Measurements from ENCODE around the gene OR2T34. TPM values are rescaled to one million over a fixed set of nuclear protein-coding genes. Genes with fewer than 3 reads are reported as not detected.
"Not testable (repeated sequence)": the region's sequence is repeated elsewhere in the genome, so short reads cannot be mapped to it uniquely, and the experiment has no call there.

Gene OR2T34, protein sequence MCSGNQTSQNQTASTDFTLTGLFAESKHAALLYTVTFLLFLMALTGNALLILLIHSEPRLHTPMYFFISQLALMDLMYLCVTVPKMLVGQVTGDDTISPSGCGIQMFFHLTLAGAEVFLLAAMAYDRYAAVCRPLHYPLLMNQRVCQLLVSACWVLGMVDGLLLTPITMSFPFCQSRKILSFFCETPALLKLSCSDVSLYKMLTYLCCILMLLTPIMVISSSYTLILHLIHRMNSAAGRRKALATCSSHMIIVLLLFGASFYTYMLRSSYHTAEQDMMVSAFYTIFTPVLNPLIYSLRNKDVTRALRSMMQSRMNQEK
- not detected in 2 replicates for total RNA-seq (2014; rRNA removed; shearing (Covaris generic); ENCODE audit: low replicate concordance)

DNA sequence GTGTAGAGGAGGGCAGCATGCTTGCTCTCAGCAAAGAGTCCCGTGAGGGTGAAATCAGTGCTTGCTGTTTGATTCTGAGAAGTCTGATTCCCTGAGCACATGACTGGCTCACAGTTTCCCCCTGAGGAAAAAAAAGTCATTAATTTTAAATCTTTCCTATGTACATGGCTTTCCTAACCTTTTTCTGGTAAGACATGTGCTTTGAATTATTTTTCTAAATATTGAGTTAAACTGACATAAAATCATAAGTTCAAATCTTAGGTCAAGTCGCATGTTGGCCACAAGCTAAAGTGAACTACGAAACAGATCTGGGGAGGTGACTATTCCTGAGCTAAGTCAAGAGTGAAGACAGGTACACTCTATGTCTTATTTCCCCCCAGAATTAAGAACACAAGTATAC lies at the start of gene OR2T34:
Gene OR2T34 (minus strand): TSS at position 101 of the 400 bp plus-strand sequence. CDS start 0 bp downstream, at position 101.
- H2AFZ ChIP-seq (ENCODE audit: low read length); H3K27me3 ChIP-seq (ENCODE audit: low read length); H3K36me3 ChIP-seq (ENCODE audit: insufficient read depth, low read length); DNase-seq; H3K9me3 ChIP-seq (ENCODE audit: low read length); H3K4me1 ChIP-seq (ENCODE audit: low read length); H3K9me2 ChIP-seq (replicated peaks; ENCODE audit: insufficient read depth, low read length); H3K4me3 ChIP-seq (ENCODE audit: low read length); H4K20me1 ChIP-seq (ENCODE audit: insufficient read depth, low read depth, low read length); H3K4me2 ChIP-seq (ENCODE audit: low read depth, low read length, poor library complexity, severe bottlenecking); H3K79me2 ChIP-seq (ENCODE audit: low read length); H3K27ac ChIP-seq (ENCODE audit: low read length); H3K9ac ChIP-seq (ENCODE audit: low read length): not testable (repeated sequence)

DNA sequence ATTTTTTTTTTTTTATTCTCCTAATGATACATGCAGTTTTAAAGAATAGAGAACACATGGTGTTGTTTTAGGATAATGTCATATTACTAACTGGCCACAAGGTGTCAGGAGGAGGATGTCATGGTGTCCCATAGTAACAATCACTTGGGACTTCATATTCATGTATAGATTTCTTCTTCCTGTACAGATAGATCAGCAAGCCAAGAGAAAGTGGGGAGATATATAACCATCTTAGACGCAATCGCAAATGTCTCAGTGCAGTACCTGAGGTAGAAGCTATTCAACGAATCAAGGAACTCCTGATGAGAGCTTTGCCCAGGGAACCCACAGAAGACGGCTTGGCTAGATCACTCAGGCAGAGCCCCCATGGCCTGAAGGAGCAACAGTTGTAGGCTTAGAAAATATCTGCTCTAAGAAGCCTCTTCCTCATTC lies 48.0 kb upstream of the OR2T34 start:
- H3K9ac ChIP-seq (ENCODE audit: low read length) = no peak overlapping the region
- H4K20me1 ChIP-seq (ENCODE audit: insufficient read depth, low read depth, low read length) = no peaks in the 10 kb centered on the region
- no peak overlapping the region for H3K4me3 ChIP-seq (ENCODE audit: low read length)
- H3K79me2 ChIP-seq (ENCODE audit: low read length) = no peaks in the 10 kb centered on the region
- no peaks in the 10 kb centered on the region for H3K9me3 ChIP-seq (ENCODE audit: low read length)
- peak overlapping the region; percentile 39; the same call in 1 of the 2 replicates for H2AFZ ChIP-seq (ENCODE audit: low read length)
- H3K27me3 ChIP-seq (ENCODE audit: low read length) = no peaks in the 10 kb centered on the region
- H3K4me2 ChIP-seq (ENCODE audit: low read depth, low read length, poor library complexity, severe bottlenecking) = peak overlapping the region; percentile 53
- peaks cover 21% of the 10 kb centered on the region for H3K4me1 ChIP-seq (ENCODE audit: low read length)
- H3K27ac ChIP-seq (ENCODE audit: low read length) = no peak overlapping the region
- DNase-seq = peak; percentile 84
- H3K36me3 ChIP-seq (ENCODE audit: insufficient read depth, low read length) = no peaks in the 10 kb centered on the region
- H3K9me2 ChIP-seq (replicated peaks; ENCODE audit: insufficient read depth, low read length) = no peaks in the 10 kb centered on the region

DNA sequence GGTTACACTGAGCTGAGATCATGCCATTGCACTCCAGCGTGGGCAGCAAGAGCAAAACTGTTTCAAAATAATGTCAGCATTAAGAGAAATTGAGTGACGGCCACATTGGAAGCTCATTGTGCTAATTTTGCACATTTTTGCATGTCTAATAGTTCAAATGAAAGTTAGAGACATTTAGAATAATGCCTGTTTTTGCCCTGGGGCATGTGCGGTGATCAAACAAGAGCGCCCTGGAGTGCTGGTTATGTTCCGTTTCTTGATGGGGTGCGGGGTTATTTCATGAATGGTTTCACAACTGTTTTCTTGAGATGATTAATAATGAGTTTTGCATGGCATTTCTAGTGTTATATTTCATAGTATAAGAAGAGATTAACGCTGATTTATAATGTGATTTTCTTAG lies 47.2 kb upstream of the OR2T34 start:
- Histone ChIP-seq H4K20me1 (ENCODE audit: insufficient read depth, low read depth, low read length) (no peaks in the 10 kb centered on the region), H3K36me3 (ENCODE audit: insufficient read depth, low read length) (no peaks in the 10 kb centered on the region), H3K27ac (ENCODE audit: low read length) (no peak overlapping the region), H2AFZ (ENCODE audit: low read length) (0 out of 2 replicates have a peak overlapping the region, but pooled peaks have one; percentile 10), H3K4me2 (ENCODE audit: low read depth, low read length, poor library complexity, severe bottlenecking) (peak overlapping the region; percentile 53), H3K9ac (ENCODE audit: low read length) (no peak overlapping the region), H3K27me3 (ENCODE audit: low read length) (no peaks in the 10 kb centered on the region), H3K9me2 (replicated peaks; ENCODE audit: insufficient read depth, low read length) (no peaks in the 10 kb centered on the region), H3K9me3 (ENCODE audit: low read length) (no peaks in the 10 kb centered on the region), H3K4me1 (ENCODE audit: low read length) (peaks cover 21% of the 10 kb centered on the region), H3K79me2 (ENCODE audit: low read length) (no peaks in the 10 kb centered on the region), H3K4me3 (ENCODE audit: low read length) (no peak overlapping the region)
- peak; percentile 59 for DNase-seq

DNA sequence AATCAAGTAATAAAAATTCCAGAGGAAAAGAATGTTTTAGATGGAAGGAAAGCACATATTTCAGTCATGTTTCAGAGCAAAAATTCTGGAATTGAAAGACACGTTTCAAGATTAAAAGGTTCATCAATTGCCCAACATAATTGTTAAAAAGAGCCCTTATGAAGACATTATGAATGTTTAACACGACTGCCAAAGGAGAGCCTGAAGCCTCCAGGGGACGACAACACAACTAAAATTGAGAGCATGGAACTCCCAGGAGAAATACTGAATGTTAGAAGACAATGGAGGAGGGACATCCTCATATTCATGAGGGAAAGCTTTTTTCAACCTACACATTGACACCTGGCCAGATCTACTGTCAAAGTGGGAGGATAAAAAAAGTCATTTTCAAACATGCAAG lies 44.3 kb upstream of the OR2T34 start:
- Histone ChIP-seq H3K36me3 (ENCODE audit: insufficient read depth, low read length) (no peaks in the 10 kb centered on the region), H2AFZ (ENCODE audit: low read length) (no peak overlapping the region), H4K20me1 (ENCODE audit: insufficient read depth, low read depth, low read length) (no peaks in the 10 kb centered on the region), H3K9me3 (ENCODE audit: low read length) (no peaks in the 10 kb centered on the region), H3K4me2 (ENCODE audit: low read depth, low read length, poor library complexity, severe bottlenecking) (no peak overlapping the region), H3K27ac (ENCODE audit: low read length) (no peak overlapping the region), H3K9me2 (replicated peaks; ENCODE audit: insufficient read depth, low read length) (no peaks in the 10 kb centered on the region), H3K4me3 (ENCODE audit: low read length) (no peak overlapping the region), H3K79me2 (ENCODE audit: low read length) (no peaks in the 10 kb centered on the region), H3K9ac (ENCODE audit: low read length) (no peak overlapping the region), H3K27me3 (ENCODE audit: low read length) (no peaks in the 10 kb centered on the region), H3K4me1 (ENCODE audit: low read length) (peaks cover 19% of the 10 kb centered on the region)
- peak; percentile 75 for DNase-seq

DNA sequence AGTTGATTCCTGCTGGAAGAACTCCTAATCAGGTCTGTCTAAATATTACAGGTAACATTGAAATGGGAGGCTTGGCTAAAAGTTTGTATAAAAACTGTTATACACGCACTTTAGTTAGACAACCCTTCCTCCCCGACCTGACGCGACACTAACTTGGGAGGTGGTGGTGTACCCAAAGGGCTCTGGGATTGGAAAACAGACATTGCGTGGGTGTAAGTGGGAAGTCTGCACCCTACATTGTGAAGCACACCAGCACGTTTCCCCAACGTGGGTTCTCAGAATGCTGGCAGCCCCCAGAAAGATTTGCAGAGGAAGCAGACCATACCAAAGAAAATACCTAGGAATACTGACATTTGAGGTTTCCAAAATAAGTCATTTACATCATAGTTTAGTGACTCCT lies 43.6 kb upstream of the OR2T34 start:
- Histone ChIP-seq H3K27ac (ENCODE audit: low read length) (no peak overlapping the region), H4K20me1 (ENCODE audit: insufficient read depth, low read depth, low read length) (no peaks in the 10 kb centered on the region), H2AFZ (ENCODE audit: low read length) (no peak overlapping the region), H3K4me3 (ENCODE audit: low read length) (no peak overlapping the region), H3K4me1 (ENCODE audit: low read length) (peaks cover 19% of the 10 kb centered on the region), H3K9me3 (ENCODE audit: low read length) (no peaks in the 10 kb centered on the region), H3K27me3 (ENCODE audit: low read length) (no peaks in the 10 kb centered on the region), H3K79me2 (ENCODE audit: low read length) (no peaks in the 10 kb centered on the region), H3K9ac (ENCODE audit: low read length) (no peak overlapping the region), H3K36me3 (ENCODE audit: insufficient read depth, low read length) (no peaks in the 10 kb centered on the region), H3K9me2 (replicated peaks; ENCODE audit: insufficient read depth, low read length) (no peaks in the 10 kb centered on the region), H3K4me2 (ENCODE audit: low read depth, low read length, poor library complexity, severe bottlenecking) (no peak overlapping the region)
- DNase-seq = no peak

DNA sequence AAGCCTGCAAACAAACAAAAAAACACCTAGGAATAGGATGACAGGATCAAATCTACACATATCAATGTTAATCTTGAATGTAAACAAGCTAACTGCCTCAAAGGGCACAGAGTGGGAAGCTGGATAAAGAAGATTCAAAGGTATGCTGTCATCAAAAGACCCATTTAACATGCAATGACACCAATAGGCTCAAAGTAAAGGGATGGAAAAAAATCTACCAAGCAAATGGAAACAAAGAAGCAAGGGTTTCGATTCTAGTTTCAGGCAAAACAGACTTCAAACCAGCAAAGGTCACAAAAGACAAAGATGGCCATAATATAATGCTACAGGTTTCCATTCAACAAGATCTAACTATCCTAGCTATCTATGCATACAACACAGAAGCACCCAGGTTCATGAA lies 39.2 kb upstream of the OR2T34 start:
- H3K27me3 ChIP-seq (ENCODE audit: low read length) = no peaks in the 10 kb centered on the region
- no peaks in the 10 kb centered on the region for H3K4me1 ChIP-seq (ENCODE audit: low read length)
- no peak overlapping the region for H3K4me3 ChIP-seq (ENCODE audit: low read length)
- H3K79me2 ChIP-seq (ENCODE audit: low read length) = no peaks in the 10 kb centered on the region
- no peaks in the 10 kb centered on the region for H4K20me1 ChIP-seq (ENCODE audit: insufficient read depth, low read depth, low read length)
- no peaks in the 10 kb centered on the region for H3K9me3 ChIP-seq (ENCODE audit: low read length)
- no peak overlapping the region for H3K9ac ChIP-seq (ENCODE audit: low read length)
- H3K36me3 ChIP-seq (ENCODE audit: insufficient read depth, low read length) = no peaks in the 10 kb centered on the region
- H3K27ac ChIP-seq (ENCODE audit: low read length) = no peak overlapping the region
- DNase-seq = no peak
- H3K4me2 ChIP-seq (ENCODE audit: low read depth, low read length, poor library complexity, severe bottlenecking) = no peak overlapping the region
- H3K9me2 ChIP-seq (replicated peaks; ENCODE audit: insufficient read depth, low read length) = no peaks in the 10 kb centered on the region
- H2AFZ ChIP-seq (ENCODE audit: low read length) = no peak overlapping the region

DNA sequence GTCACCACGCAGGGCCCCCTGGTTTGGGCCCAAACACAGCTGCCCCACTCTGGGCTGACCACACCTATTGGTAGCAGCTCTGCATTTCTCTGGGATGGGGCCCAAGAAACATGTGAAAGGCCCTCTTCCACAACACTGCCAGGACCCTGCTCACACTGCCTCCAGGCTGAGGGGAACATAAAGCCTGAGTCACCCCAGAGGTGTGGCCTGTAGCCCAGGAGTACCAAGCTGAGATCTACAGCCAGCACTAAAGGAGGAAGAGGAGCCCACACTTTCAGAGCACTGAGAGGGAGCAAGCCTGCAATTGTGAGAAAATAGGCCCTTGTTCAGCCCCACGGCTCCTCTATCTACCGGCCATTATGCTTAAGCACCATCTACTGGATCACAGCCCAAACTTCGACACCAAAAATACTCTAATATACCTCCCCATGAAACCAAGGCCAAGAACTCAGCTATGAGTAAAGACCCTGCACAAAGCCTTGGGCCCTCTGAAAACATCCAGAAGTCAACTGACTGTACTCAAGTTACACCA lies 37.4 kb upstream of the OR2T34 start:
- Histone ChIP-seq H3K27ac (ENCODE audit: low read length) (no peak overlapping the region), H3K9me3 (ENCODE audit: low read length) (no peaks in the 10 kb centered on the region), H3K4me1 (ENCODE audit: low read length) (peaks cover 2% of the 10 kb centered on the region; the same call in 1 of the 2 replicates), H3K4me2 (ENCODE audit: low read depth, low read length, poor library complexity, severe bottlenecking) (no peak overlapping the region), H3K36me3 (ENCODE audit: insufficient read depth, low read length) (no peaks in the 10 kb centered on the region), H3K9me2 (replicated peaks; ENCODE audit: insufficient read depth, low read length) (no peaks in the 10 kb centered on the region), H3K27me3 (ENCODE audit: low read length) (no peaks in the 10 kb centered on the region), H3K9ac (ENCODE audit: low read length) (no peak overlapping the region), H3K4me3 (ENCODE audit: low read length) (no peak overlapping the region), H4K20me1 (ENCODE audit: insufficient read depth, low read depth, low read length) (no peaks in the 10 kb centered on the region), H3K79me2 (ENCODE audit: low read length) (no peaks in the 10 kb centered on the region), H2AFZ (ENCODE audit: low read length) (no peak overlapping the region)
- no peak for DNase-seq

DNA sequence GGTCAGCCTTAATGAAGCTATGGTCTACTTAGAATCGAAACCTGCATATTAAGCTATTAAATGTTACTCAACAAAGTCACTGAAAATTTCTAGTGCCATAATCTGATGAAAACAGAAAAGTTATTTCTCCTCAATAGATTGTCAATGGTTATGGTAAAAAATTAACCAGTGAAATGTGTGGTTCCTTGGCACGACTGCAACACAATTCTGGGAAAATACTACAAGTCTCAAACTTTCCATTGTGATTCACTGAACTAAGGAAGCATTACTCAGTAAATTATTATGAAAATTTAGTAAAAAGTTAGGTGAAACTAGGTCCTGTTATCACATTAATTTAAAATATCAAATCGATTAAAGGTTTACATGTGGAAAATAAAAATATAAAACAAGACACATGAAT lies 35.7 kb upstream of the OR2T34 start:
- H3K4me3 ChIP-seq (ENCODE audit: low read length) = no peak overlapping the region
- no peaks in the 10 kb centered on the region for H3K9me3 ChIP-seq (ENCODE audit: low read length)
- H3K9ac ChIP-seq (ENCODE audit: low read length) = no peak overlapping the region
- no peaks in the 10 kb centered on the region for H3K27me3 ChIP-seq (ENCODE audit: low read length)
- H3K36me3 ChIP-seq (ENCODE audit: insufficient read depth, low read length) = no peaks in the 10 kb centered on the region
- no peak overlapping the region for H3K4me2 ChIP-seq (ENCODE audit: low read depth, low read length, poor library complexity, severe bottlenecking)
- DNase-seq = no peak
- no peak overlapping the region for H3K27ac ChIP-seq (ENCODE audit: low read length)
- H3K79me2 ChIP-seq (ENCODE audit: low read length) = no peaks in the 10 kb centered on the region
- no peak overlapping the region for H2AFZ ChIP-seq (ENCODE audit: low read length)
- peaks cover 2% of the 10 kb centered on the region; the same call in 1 of the 2 replicates for H3K4me1 ChIP-seq (ENCODE audit: low read length)
- no peaks in the 10 kb centered on the region for H4K20me1 ChIP-seq (ENCODE audit: insufficient read depth, low read depth, low read length)
- H3K9me2 ChIP-seq (replicated peaks; ENCODE audit: insufficient read depth, low read length) = no peaks in the 10 kb centered on the region

All from Karpas-422 (cell line).